Lower lobe of right lung (tissue), 2 donors: Measurements from ENCODE around the gene MTCL1. TPM values are rescaled to one million over a fixed set of nuclear protein-coding genes. Genes with fewer than 3 reads are reported as not detected.

Experiments used
- ATAC-seq, 2 donors: fragments of 200-7000 bp; cut with Tn5 transposase; one replicate each; pipeline ENCODE4 v1.9.1; 2020 to 2022; ENCODE audit warnings: mild to moderate bottlenecking in 2 of 2, moderate library complexity in 2 of 2
- DNase-seq: peaks from one replicate; pipeline ENCODE4 v3.0.0-alpha.2; 2020
- H3K27ac ChIP-seq: fragments of 200-600 bp; one replicate; pipeline ENCODE4 v1.8.0; 2022
- H3K27me3 ChIP-seq: fragments of 200-600 bp; one replicate; pipeline ENCODE4 v1.8.0; 2022; ENCODE audit warnings: low read depth
- H3K36me3 ChIP-seq: fragments of 200-600 bp; one replicate; pipeline ENCODE4 v1.8.0; 2022; ENCODE audit warnings: mild to moderate bottlenecking
- H3K4me1 ChIP-seq: fragments of 200-600 bp; one replicate; pipeline ENCODE4 v1.8.0; 2022
- H3K4me3 ChIP-seq: fragments of 200-600 bp; one replicate; pipeline ENCODE4 v1.8.0; 2022; ENCODE audit warnings: mild to moderate bottlenecking
- H3K9me3 ChIP-seq: fragments of 200-600 bp; one replicate; pipeline ENCODE4 v1.8.0; 2022
- intact Hi-C: fragments of 100-400 bp; cut with DNase I; formaldehyde crosslinking; loops from one replicate; pipeline ENCODE4 v1.11.0; 2022
- total RNA-seq: library from RNA; stranded (reverse); fragmentation: NEBNext Ultra II Directional; extraction: Animal tissue kit (Norgen Biotek cat#: 25700); gene quantifications from one replicate; pipeline ENCODE4 v1.2.1, GENCODE V29; 2021
- TF ChIP-seq, protein P1 (sequence below): fragments of 200-600 bp; IDR thresholded peaks from one replicate; pipeline ENCODE4 v1.8.0; 2022; ENCODE audit warnings: antibody characterized with exemption, mild to moderate bottlenecking
- donor health status: DM: no; HTN: yes; CAD: no; lungs with severe emphysema.

MTCL1 gene
- total RNA-seq, 1 donor from 2014 or later, result 7.9 TPM

- ATAC-seq, result peak; percentile 45 to 69
- Histone ChIP-seq H3K36me3 (no peaks in the 10 kb centered on the region), H3K9me3 (no peaks in the 10 kb centered on the region), H3K4me3 (no peak overlapping the region), H3K27me3 (no peaks in the 10 kb centered on the region), H3K4me1 (no peaks in the 10 kb centered on the region), H3K27ac (no peak overlapping the region)
- DNase-seq, result no peak
- TF ChIP-seq, protein P1, sequence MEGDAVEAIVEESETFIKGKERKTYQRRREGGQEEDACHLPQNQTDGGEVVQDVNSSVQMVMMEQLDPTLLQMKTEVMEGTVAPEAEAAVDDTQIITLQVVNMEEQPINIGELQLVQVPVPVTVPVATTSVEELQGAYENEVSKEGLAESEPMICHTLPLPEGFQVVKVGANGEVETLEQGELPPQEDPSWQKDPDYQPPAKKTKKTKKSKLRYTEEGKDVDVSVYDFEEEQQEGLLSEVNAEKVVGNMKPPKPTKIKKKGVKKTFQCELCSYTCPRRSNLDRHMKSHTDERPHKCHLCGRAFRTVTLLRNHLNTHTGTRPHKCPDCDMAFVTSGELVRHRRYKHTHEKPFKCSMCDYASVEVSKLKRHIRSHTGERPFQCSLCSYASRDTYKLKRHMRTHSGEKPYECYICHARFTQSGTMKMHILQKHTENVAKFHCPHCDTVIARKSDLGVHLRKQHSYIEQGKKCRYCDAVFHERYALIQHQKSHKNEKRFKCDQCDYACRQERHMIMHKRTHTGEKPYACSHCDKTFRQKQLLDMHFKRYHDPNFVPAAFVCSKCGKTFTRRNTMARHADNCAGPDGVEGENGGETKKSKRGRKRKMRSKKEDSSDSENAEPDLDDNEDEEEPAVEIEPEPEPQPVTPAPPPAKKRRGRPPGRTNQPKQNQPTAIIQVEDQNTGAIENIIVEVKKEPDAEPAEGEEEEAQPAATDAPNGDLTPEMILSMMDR, result no peak
- intact Hi-C loops, result no loop called here
These were observed 83.4 kb downstream of the MTCL1 start for GRCh38 chr18:8788503-8789429.

DNA sequence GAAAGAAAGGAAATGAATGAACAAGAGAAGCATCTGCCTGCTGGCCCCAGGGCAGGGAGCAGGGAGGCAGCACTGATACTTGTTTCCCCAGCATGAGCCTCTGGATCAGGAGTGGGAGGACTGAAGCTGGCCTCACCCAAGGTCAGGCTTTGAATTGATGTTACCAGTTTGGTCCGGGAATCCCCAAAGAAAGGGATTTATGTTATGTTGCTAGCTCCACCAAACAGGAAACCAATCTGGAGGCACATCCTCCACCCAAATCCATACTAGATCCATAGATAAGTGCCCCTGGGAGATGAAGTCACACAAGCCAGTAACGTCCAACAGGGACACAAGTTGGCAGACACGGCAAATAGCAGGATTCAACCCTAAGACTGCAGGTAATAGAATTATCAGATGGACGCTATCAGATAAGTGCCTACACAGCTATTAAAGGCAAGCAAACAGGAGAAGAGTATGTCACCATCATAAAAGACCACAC is 85.9 kb downstream of the MTCL1 start:
- ATAC-seq, result no peak
- no peaks in the 10 kb centered on the region for H3K27me3 ChIP-seq
- no peaks in the 10 kb centered on the region for H3K9me3 ChIP-seq
- intact Hi-C loops, result no loop called here
- TF ChIP-seq, protein P1, result no peak
- no peaks in the 10 kb centered on the region for H3K36me3 ChIP-seq
- DNase-seq, result no peak
- H3K4me1 ChIP-seq, result no peaks in the 10 kb centered on the region
- H3K27ac ChIP-seq, result no peak overlapping the region
- H3K4me3 ChIP-seq, result no peak overlapping the region

DNA sequence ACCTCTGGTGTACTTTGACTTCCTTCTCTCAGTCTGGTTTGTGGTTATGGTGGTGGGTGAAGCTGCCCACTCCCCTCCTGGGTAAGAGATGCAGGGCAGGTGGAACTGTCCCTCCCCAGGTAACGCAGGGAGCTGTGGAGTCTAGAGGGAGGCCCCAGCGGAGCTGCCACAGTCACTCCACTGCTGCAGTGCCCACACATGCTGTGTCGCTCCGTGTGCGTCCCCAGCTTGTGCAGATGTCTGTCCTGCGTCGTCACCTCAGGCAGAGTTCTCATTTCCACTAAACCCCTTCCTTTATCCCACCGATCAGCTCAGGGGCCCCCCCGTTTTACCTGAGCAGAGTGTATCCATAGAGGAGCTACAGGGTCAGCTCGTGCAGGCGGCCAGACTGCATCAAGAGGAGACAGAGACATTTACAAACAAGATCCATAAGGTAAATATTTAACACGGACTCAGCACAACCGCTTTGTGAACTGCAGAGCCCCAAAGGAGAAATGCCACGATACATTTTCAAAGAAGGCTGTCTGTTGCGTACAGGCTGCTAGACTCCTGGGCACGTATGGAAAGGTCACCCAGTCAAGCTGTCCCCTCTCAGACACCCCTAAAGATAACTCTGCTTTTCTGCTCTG is 87.4 kb downstream of the MTCL1 start:
- H3K4me1 ChIP-seq, result no peaks in the 10 kb centered on the region
- no peak for DNase-seq
- H3K36me3 ChIP-seq, result no peaks in the 10 kb centered on the region
- intact Hi-C loops, result no loop called here
- H3K4me3 ChIP-seq, result no peak overlapping the region
- no peak overlapping the region for H3K27ac ChIP-seq
- ATAC-seq, result no peak
- no peaks in the 10 kb centered on the region for H3K27me3 ChIP-seq
- H3K9me3 ChIP-seq, result no peaks in the 10 kb centered on the region
- TF ChIP-seq, protein P1, result no peak

DNA sequence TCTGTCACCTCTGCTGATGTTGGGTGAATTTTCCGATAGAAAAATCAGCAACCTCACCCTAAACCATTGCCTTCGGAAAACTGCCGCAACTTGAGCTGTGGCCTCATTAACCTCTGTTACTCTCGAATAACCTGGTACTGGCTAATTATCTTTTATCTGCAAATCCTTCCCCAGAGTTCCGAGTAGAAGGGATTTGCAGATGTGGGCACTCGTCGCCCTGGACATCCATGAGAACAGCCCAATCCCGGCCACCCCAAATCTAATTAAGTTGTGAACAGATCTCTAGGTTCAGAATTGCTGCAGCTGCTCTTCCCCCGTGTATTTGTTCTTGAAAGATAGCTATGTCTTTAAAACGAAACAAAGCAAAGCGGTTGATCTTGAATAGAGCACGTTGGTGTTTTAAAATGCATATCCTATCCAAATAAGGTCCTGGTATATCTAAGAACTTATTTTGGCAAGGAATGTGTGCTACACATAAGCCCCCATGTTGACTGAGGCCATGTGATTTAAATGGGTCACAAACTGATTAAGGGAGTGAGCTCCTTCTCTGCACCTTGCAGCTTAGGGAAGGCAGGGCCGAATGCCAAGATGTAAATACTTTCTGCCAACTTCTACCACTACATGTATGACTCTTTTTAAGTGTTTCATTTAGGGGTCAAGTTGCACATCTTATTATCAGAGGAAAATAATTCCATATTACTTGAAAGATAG is 88.2 kb downstream of the MTCL1 start:
- no peaks in the 10 kb centered on the region for H3K4me1 ChIP-seq
- H3K9me3 ChIP-seq, result no peaks in the 10 kb centered on the region
- TF ChIP-seq, protein P1, result no peak
- no peak overlapping the region for H3K4me3 ChIP-seq
- no peaks in the 10 kb centered on the region for H3K36me3 ChIP-seq
- no peak overlapping the region for H3K27ac ChIP-seq
- ATAC-seq, result no peak
- no peak for DNase-seq
- no peaks in the 10 kb centered on the region for H3K27me3 ChIP-seq
- intact Hi-C loops, result no loop called here

- TF ChIP-seq, protein P1, result no peak
- Histone ChIP-seq H3K4me1 (no peaks in the 10 kb centered on the region), H3K27ac (no peak overlapping the region), H3K4me3 (no peak overlapping the region), H3K27me3 (no peaks in the 10 kb centered on the region), H3K9me3 (no peaks in the 10 kb centered on the region), H3K36me3 (no peaks in the 10 kb centered on the region)
- DNase-seq (no peak), ATAC-seq (no peak)
- intact Hi-C loops, result no loop called here
These were observed 89.0 kb downstream of the MTCL1 start for GRCh38 chr18:8794156-8794933.
